SH-SY5Y (cell line): ENCODE data around the gene COL25A1.

Experiments used
- GATA2 ChIP-seq: IDR thresholded peaks from 2 replicates; pipeline ENCODE4 v1.6.1; 2011; ENCODE audit warnings: mild to moderate bottlenecking, low read depth, low read length
- GATA3 ChIP-seq: IDR thresholded peaks from 2 replicates; pipeline ENCODE4 v1.6.1; 2011; ENCODE audit warnings: low read depth, mild to moderate bottlenecking, low read length, moderate library complexity

DNA sequence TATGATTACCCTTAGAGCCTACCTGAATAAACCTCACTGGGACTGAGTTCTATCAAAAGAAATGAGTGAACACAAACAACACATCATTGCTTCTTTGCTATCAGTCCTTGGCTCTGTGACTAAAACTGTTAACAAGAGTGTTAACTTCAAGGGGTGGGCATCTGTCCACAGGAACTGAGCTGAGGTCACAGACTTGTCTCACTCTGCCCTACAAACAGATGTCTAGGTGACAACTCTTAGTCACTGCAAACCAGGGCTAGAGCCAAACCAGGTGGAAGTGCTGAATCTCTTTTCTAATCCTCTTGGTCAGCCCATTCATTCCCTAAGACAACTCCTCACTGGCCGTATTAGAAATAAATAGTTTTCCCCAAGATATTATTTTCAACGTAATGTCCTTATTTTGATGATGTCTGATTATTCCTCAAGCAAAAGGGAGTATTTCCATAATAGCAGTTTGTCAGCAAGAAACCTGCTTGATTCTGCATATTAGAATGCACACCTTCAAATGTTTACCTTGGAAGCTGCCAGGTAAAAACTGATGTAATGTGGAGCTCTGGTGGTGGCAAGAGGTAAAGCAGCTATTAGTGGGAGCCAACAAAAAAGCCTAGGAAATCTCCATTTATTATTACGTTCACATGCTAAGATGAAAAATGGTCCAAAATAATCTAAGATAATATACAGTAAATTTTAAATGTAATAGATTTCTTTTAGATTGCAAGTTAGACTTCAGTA, 4.0 kb downstream of the COL25A1 start:
- no peak for TF ChIP-seq GATA2
- TF ChIP-seq GATA3, result no peak
